ENCODE measurements around the gene CES4A. TPM values are rescaled to one million over a fixed set of nuclear protein-coding genes. Genes with fewer than 3 reads are reported as not detected.
"Not testable (repeated sequence)": the region's sequence is repeated elsewhere in the genome, so short reads cannot be mapped to it uniquely, and the experiment has no call there.

CES4A gene
- total and polyA plus RNA-seq, 9 of the 15 experiments (the other 6 are each of a cell fraction or from before 2014, with no cell fraction given) = 0.09 to 0.13 (median 0.11) TPM; not detected in 6

- peak; percentile 44 for TF ChIP-seq ZNF121 (CRISPR knock-in tag; conservative IDR thresholded peaks at IDR 0.05)
- no peak for TF ChIP-seq POLR2AphosphoS5 (IDR thresholded peaks at IDR 0.05; ENCODE audit: control insufficient read depth, insufficient read depth, low read depth, low read length)
- TF ChIP-seq REST (IDR thresholded peaks at IDR 0.05; ENCODE audit: borderline replicate concordance) = no peak
- TF ChIP-seq REST (CRISPR knock-in tag; IDR thresholded peaks at IDR 0.05; ENCODE audit: low read depth) = no peak
- no peak for TF ChIP-seq MCM2 (IDR thresholded peaks at IDR 0.05; ENCODE audit: low read depth)
- peak; percentile 6 for TF ChIP-seq RBM25 (IDR thresholded peaks at IDR 0.05; ENCODE audit: low read depth, low read length, severe bottlenecking)
- no peak for TF ChIP-seq HMG20A (CRISPR knock-in tag; conservative IDR thresholded peaks at IDR 0.05)
These were observed 44.3 kb upstream of the CES4A start (continued) for GRCh38 chr16:66944054-66944441.

GRCh38 chr16:66944971-66945370 is 43.4 kb upstream of the CES4A start:
- H3K9me3 ChIP-seq (replicated peaks; ENCODE audit: control insufficient read depth, insufficient read depth, low read depth, low read length); H3K9ac ChIP-seq (ENCODE audit: insufficient read depth in 1 of 2, low read depth in 2 of 2, low read length in 2 of 2); DNase-seq (ENCODE audit: extremely low read depth in 1 of 4, low spot score in 3 of 4); FAIRE-seq; H3K4me2 ChIP-seq (ENCODE audit: insufficient read depth, low read length); H2AFZ ChIP-seq (ENCODE audit: low read depth, low read length); H3K27me3 ChIP-seq (ENCODE audit: control insufficient read depth in 2 of 2, insufficient read depth in 2 of 2, low read length in 2 of 2); H3K4me3 ChIP-seq; in situ Hi-C loops (cut with MboI); H3K9me1 ChIP-seq (ENCODE audit: control insufficient read depth, insufficient read depth, low read length); H4K20me1 ChIP-seq (replicated peaks; ENCODE audit: control insufficient read depth, insufficient read depth, low read length); ATAC-seq; BruUV-seq (replicated peaks); H3K27ac ChIP-seq (ENCODE audit: extremely low read depth, low read depth, low read length); H3K79me2 ChIP-seq (ENCODE audit: control insufficient read depth, insufficient read depth, low read length): not testable (repeated sequence)
- H3K4me1 ChIP-seq (replicated peaks in 1 of 2; ENCODE audit: control insufficient read depth in 2 of 2, insufficient read depth in 2 of 2, low read length in 2 of 2) = peaks cover 0 to 16% of the 10 kb centered on the region in 2 experiments; a peak in 1 of 5 replicates
- ChIA-PET POLR2A (interaction anchor here (1.3 kb wide), 1 partner anchor 16 kb away, joined by 3 read pairs; the partner anchor contains the start of gene CES3), CTCF (ENCODE audit: low intra/inter-chr PET ratio) (interaction anchor here (0.6 to 0.7 kb wide), 3 partner anchors 50 to 472 kb away, joined by 3 read pairs; partner anchors contain the start of gene ZDHHC1)
- intact Hi-C loops (cut with micrococcal nuclease) = loop anchor here (5.0 kb wide), 2 partner anchors 48 to 157 kb away; no protein-coding TSS in a partner anchor
- peaks cover 40% of the 10 kb centered on the region; the same call in 2 of the 3 replicates for H3K36me3 ChIP-seq (ENCODE audit: control insufficient read depth, insufficient read depth, low read length)
- WGBS (ENCODE audit: insufficient coverage, low coverage, missing lambda C conversion rate) = 73% methylated on average over 9 of the region's 9 CpGs

Data from K562 (cell line).